PC-9 (cell line): ENCODE data around the gene PRR14. TPM values are rescaled to one million over a fixed set of nuclear protein-coding genes. Genes with fewer than 3 reads are reported as not detected.

Experiments
- BruUV-seq: library from RNA; stranded (reverse); fragments of 400-500 nt; replicated peaks from 2 replicates; lab custom pipeline; 2021; lab: Mats Ljungman, UMichigan
- CTCF ChIA-PET: fragments of 300-600 bp; sonication (Branson Sonifier 250); formaldehyde crosslinking; loops from one replicate; lab custom pipeline; 2022; ENCODE audit warnings: antibody characterized with exemption; lab: Charles Lee
- POLR2A ChIA-PET: fragments of 300-600 bp; sonication (Branson Sonifier 250); formaldehyde crosslinking; loops from one replicate; lab custom pipeline; 2022; ENCODE audit warnings: antibody characterized with exemption; ENCODE audit not compliant: unreplicated experiment; lab: Charles Lee
- DNase-seq, 2 experiments: peaks; one replicate each; pipeline versions ENCODE4 v3.0.0 to v3.0.0-alpha.2; 2015 to 2022; ENCODE audit warnings: mixed read lengths in 1 of 2
- H2AFZ ChIP-seq: fragments of 200-600 bp; sonication (generic); 2 replicates; pipeline ENCODE4 v1.8.1; 2017; ENCODE audit warnings: antibody characterized with exemption
- H3F3A ChIP-seq: fragments of 200-600 bp; sonication (generic); 2 replicates; pipeline ENCODE4 v1.8.1; 2017; ENCODE audit warnings: antibody characterized with exemption, mild to moderate bottlenecking, low read depth; ENCODE audit not compliant: insufficient read depth
- H3K27ac ChIP-seq: fragments of 200-600 bp; sonication (generic); 2 replicates; pipeline ENCODE4 v1.6.1; 2016; ENCODE audit warnings: mixed run types
- H3K27me3 ChIP-seq: fragments of 200-600 bp; sonication (generic); 2 replicates; pipeline ENCODE4 v1.6.1; 2016; ENCODE audit warnings: low read depth, mixed run types; ENCODE audit not compliant: insufficient read depth
- H3K36me3 ChIP-seq: fragments of 200-600 bp; sonication (generic); 2 replicates; pipeline ENCODE4 v1.6.1; 2016; ENCODE audit warnings: low read depth, mixed run types
- H3K4me1 ChIP-seq: fragments of 200-600 bp; sonication (generic); replicated peaks from 2 replicates; pipeline ENCODE4 v1.6.1; 2016; ENCODE audit warnings: mixed run types; ENCODE audit not compliant: insufficient read depth
- H3K4me2 ChIP-seq: fragments of 200-600 bp; sonication (generic); 2 replicates; pipeline ENCODE4 v1.6.1; 2017; ENCODE audit warnings: mixed run types
- H3K4me3 ChIP-seq: fragments of 200-600 bp; sonication (generic); 2 replicates; pipeline ENCODE4 v1.6.1; 2016; ENCODE audit warnings: mixed run types
- H3K79me2 ChIP-seq: fragments of 200-600 bp; sonication (generic); 2 replicates; pipeline ENCODE4 v1.6.1; 2017; ENCODE audit warnings: low read depth, mixed run types
- H3K9me2 ChIP-seq: fragments of 200-600 bp; sonication (generic); 2 replicates; pipeline ENCODE4 v1.8.1; 2017; ENCODE audit warnings: mild to moderate bottlenecking; ENCODE audit not compliant: insufficient read depth
- H3K9me3 ChIP-seq: fragments of 200-600 bp; sonication (generic); 2 replicates; pipeline ENCODE4 v1.8.1; 2016; ENCODE audit warnings: low read depth; ENCODE audit not compliant: insufficient read depth
- H4K20me1 ChIP-seq: fragments of 200-600 bp; sonication (generic); 2 replicates; pipeline ENCODE4 v1.8.1; 2017; ENCODE audit not compliant: insufficient read depth
- CTCF ChIP-seq: fragments of 200-600 bp; sonication (generic); conservative IDR thresholded peaks from 2 replicates; pipeline ENCODE4 v1.6.1; 2017; ENCODE audit warnings: mixed run types, antibody characterized with exemption, mild to moderate bottlenecking, moderate library complexity
- EZH2 ChIP-seq: fragments of 200-600 bp; sonication (generic); IDR thresholded peaks from 2 replicates; pipeline ENCODE4 v1.8.0; 2017; ENCODE audit warnings: antibody characterized with exemption, low read depth
- intact Hi-C: fragments of 100-400 bp; cut with micrococcal nuclease; formaldehyde crosslinking; loops from one replicate; pipeline ENCODE4 v1.10.0; 2022; ENCODE audit not compliant: unreplicated experiment
- total RNA-seq: library from RNA; stranded (reverse); gene quantifications from 2 replicates; pipeline ENCODE4 v1.2.3, GENCODE V29; 2021

Gene PRR14
- total RNA-seq, 1 experiment from 2014 or later, result 67.3 TPM

GRCh38 chr16:30665830-30666190, 15.1 kb downstream of the PRR14 start:
- BruUV-seq, result no TSS peak
- Histone ChIP-seq H3K27me3 (no peaks in the 10 kb centered on the region), H3F3A (peaks cover 7% of the 10 kb centered on the region; the same call in 1 of the 2 replicates), H3K9me2 (no peaks in the 10 kb centered on the region), H3K27ac (no peak overlapping the region), H3K4me3 (no peak overlapping the region), H3K9me3 (no peaks in the 10 kb centered on the region), H2AFZ (no peak overlapping the region), H3K36me3 (peaks cover 42% of the 10 kb centered on the region), H3K4me1 (peaks cover 10% of the 10 kb centered on the region), H4K20me1 (peaks cover 32% of the 10 kb centered on the region), H3K79me2 (peaks cover 30% of the 10 kb centered on the region), H3K4me2 (no peak overlapping the region)
- intact Hi-C loops, result no loop called here
- ChIA-PET CTCF (interaction anchor here (0.6 to 0.7 kb wide), 3 partner anchors 24 to 258 kb away, joined by 3 to 5 read pairs (median 4); partner anchors contain the start of gene FBXL19), POLR2A (interaction anchor here (0.7 kb wide), 1 partner anchor 274 kb away, joined by 4 read pairs; no protein-coding TSS in a partner anchor)
- no peak for DNase-seq
- TF ChIP-seq EZH2, result no peak
- no peak for TF ChIP-seq CTCF

DNA sequence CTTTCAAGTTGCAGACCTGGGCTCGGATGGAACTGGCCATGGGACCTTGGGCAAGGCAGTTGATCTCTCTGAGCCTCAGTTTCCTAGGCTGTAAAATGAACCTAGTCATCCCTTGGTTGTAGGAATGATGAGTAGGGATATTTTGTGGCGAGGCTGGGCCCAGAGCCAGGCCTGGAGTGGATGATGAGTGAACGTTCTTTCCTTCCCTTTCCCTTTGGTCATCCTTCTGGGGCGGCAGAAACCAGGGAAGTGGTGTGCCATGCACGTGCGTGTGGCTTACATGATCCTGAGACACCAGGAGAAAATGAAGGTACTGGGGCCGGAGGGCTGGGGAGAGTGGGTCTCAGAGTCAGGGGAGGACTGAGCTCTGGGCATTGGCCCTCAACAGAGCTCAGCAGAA, 15.9 kb downstream of the PRR14 start:
- no TSS peak for BruUV-seq

GRCh38 chr16:30667361-30667905, 16.7 kb downstream of the PRR14 start:
- ChIA-PET CTCF (interaction anchor here (0.6 kb wide), 2 partner anchors 18 to 50 kb away, joined by 3 to 6 read pairs; no protein-coding TSS in a partner anchor), POLR2A (interaction anchor here (0.6 kb wide), 1 partner anchor 825 kb away, joined by 3 read pairs; no protein-coding TSS in a partner anchor)
- Histone ChIP-seq H3K36me3 (peaks cover 28% of the 10 kb centered on the region), H3K79me2 (peaks cover 14% of the 10 kb centered on the region), H3K4me1 (no peaks in the 10 kb centered on the region), H4K20me1 (peaks cover 27% of the 10 kb centered on the region), H3F3A (peaks cover 8% of the 10 kb centered on the region; the same call in 1 of the 2 replicates), H3K9me3 (no peaks in the 10 kb centered on the region), H3K27me3 (no peaks in the 10 kb centered on the region), H3K4me2 (no peak overlapping the region), H3K4me3 (no peak overlapping the region), H3K9me2 (no peaks in the 10 kb centered on the region), H3K27ac (no peak overlapping the region), H2AFZ (no peak overlapping the region)
- TF ChIP-seq EZH2, result no peak
- TF ChIP-seq CTCF, result no peak
- BruUV-seq, result no TSS peak
- intact Hi-C loops, result no loop called here
- no peak for DNase-seq

More for the DNA sequence above, 15.9 kb downstream of the PRR14 start:
- POLR2A ChIA-PET, result interaction anchor here (0.6 kb wide), 1 partner anchor 824 kb away, joined by 3 read pairs; no protein-coding TSS in a partner anchor
- Histone ChIP-seq H3K4me1 (peaks cover 2% of the 10 kb centered on the region; the same call in 1 of the 2 replicates), H3K27me3 (no peaks in the 10 kb centered on the region), H2AFZ (no peak overlapping the region), H3K79me2 (peaks cover 22% of the 10 kb centered on the region), H3K4me3 (no peak overlapping the region), H3K27ac (no peak overlapping the region), H3F3A (peaks cover 8% of the 10 kb centered on the region; the same call in 1 of the 2 replicates), H3K9me3 (no peaks in the 10 kb centered on the region), H3K4me2 (no peak overlapping the region), H3K9me2 (no peaks in the 10 kb centered on the region), H4K20me1 (peaks cover 27% of the 10 kb centered on the region), H3K36me3 (peaks cover 36% of the 10 kb centered on the region)
- DNase-seq, result no peak
- intact Hi-C loops, result no loop called here
- CTCF ChIA-PET, result interaction anchor here (0.6 kb wide), 1 partner anchor 19 kb away, joined by 6 read pairs; no protein-coding TSS in a partner anchor
- TF ChIP-seq CTCF (no peak), EZH2 (no peak)
